GM12892 (cell line): Measurements from ENCODE around the gene NAV2.

ENCODE experiments used
- POLR2A ChIP-seq: IDR thresholded peaks from 2 replicates; pipeline ENCODE4 v1.6.1; 2011; ENCODE audit warnings: low read depth, low read length, control low read depth
- TAF1 ChIP-seq: IDR thresholded peaks from 2 replicates; pipeline ENCODE4 v1.6.1; 2011; ENCODE audit warnings: low read depth, mild to moderate bottlenecking, control low read depth, low read length, borderline replicate concordance

DNA sequence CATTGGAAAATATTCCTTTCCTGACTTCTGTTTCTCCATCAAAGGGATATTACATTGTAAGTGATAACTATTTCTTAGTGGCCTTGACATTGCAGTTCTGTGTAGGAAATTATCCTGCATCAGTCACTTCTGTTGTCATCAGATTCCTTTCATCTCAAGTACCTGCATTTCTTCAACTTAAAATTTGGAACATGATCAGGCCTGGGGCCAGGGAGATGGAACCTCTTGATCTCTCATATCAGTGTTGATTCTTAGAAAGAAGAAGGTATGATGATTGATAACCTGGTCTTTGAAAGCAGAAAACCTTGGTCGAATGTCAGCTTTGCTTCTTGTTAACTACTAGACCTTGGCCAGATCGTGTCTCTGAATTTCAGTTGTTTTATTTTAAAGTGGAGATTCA, 93.6 kb downstream of the NAV2 start:
- TF ChIP-seq TAF1 = no peak
- TF ChIP-seq POLR2A = no peak
